ENCODE results near the gene STK17B.
A peak's percentile ranks its signal among the peaks of the same experiment; 100 is the strongest.

The STK17B gene

DNA sequence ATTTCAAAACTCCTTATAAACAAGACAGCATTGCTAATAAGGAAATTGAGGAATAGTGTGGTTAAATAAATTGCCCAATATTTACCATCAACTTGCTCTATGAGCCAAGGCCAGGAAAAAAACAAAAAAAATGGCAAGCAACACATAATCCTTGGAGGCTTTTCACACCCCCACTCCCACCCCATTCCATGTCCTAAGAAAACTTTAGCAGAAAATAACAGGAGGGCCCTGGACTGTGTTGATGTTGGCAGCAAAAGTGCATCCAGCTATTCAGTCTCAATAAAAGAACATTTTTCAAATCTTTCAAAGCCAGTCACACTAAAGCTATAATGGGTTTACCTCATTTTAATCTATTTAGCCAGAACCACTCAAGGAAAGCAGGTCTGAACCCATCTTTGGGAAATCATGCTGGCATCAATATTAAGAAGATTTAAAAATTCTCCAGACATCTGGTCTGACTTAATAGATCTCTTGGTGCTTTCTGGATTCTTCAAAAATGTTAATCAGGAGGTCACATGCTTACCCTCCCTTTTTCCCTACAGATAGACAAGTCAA is 34.6 kb upstream of the STK17B start:
- Histone ChIP-seq H2AFZ (ENCODE audit: low read depth, low read length) (no peak overlapping the region), H3K4me3 (ENCODE audit: low read depth in 1 of 2, low read length in 2 of 2) (no peak overlapping the region), H3K79me2 (ENCODE audit: insufficient read depth, low read length) (peaks cover 2% of the 10 kb centered on the region; the same call in 1 of the 2 replicates), H3K27ac (ENCODE audit: low read length) (no peak overlapping the region), H3K36me3 (ENCODE audit: insufficient read depth, low read length) (no peaks in the 10 kb centered on the region), H3K4me1 (ENCODE audit: insufficient read depth, low read length) (peaks cover 38% of the 10 kb centered on the region), H3K27me3 (ENCODE audit: insufficient read depth, low read length, poor library complexity) (no peaks in the 10 kb centered on the region), H3K9me3 (ENCODE audit: insufficient read depth, low read length, severe bottlenecking) (no peaks in the 10 kb centered on the region), H4K20me1 (ENCODE audit: insufficient read depth, low read length) (no peaks in the 10 kb centered on the region), H3K4me2 (ENCODE audit: insufficient read depth, low read length) (no peak overlapping the region), H3K9ac (ENCODE audit: low read depth, low read length) (no peak overlapping the region)
- DNase-seq (no peak), ATAC-seq (ENCODE audit: insufficient read depth, low read depth) (no peak)
- TF ChIP-seq, protein P1, sequence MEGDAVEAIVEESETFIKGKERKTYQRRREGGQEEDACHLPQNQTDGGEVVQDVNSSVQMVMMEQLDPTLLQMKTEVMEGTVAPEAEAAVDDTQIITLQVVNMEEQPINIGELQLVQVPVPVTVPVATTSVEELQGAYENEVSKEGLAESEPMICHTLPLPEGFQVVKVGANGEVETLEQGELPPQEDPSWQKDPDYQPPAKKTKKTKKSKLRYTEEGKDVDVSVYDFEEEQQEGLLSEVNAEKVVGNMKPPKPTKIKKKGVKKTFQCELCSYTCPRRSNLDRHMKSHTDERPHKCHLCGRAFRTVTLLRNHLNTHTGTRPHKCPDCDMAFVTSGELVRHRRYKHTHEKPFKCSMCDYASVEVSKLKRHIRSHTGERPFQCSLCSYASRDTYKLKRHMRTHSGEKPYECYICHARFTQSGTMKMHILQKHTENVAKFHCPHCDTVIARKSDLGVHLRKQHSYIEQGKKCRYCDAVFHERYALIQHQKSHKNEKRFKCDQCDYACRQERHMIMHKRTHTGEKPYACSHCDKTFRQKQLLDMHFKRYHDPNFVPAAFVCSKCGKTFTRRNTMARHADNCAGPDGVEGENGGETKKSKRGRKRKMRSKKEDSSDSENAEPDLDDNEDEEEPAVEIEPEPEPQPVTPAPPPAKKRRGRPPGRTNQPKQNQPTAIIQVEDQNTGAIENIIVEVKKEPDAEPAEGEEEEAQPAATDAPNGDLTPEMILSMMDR (IDR thresholded peaks at IDR 0.05; ENCODE audit: borderline replicate concordance, extremely low read depth, low read length, poor library complexity, severe bottlenecking) = no peak
- no peak for TF ChIP-seq EZH2 (IDR thresholded peaks at IDR 0.05; ENCODE audit: borderline replicate concordance, low read depth, low read length, severe bottlenecking)

DNA sequence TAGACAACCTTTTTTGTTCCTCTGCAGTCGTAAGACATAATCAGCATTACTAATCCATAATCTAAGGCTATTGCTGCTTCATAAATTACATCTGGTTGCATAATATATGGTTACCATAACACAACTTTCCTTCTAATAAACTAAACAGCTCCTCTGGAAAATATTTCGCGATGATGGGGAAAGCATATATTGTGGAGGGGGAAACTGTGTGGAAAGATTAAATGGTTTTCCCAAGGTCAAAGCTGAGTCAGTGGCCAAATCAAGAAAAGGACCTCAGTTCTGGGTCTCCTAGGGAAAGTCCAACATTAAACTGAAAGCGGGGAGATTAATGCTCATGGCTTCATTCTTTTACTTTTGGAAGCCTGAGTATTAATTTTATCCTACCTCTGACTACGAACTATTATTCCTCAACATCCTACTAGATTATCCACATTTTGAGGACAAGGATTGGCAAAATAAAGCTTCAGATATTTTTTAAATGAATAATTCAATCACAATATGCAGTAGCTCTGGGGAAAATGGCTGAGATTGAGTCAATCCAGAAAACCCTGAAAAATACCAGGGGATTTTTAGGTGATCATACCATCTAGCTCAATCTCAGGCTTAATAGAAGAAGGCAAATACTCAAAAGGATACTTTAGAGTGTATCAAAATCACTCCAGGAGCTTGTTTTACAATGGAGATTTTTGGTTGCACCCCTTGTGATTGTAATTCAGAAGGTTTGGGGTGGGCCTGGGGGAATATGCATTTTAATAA is 33.8 kb upstream of the STK17B start:
- DNase-seq = no peak
- H3K9ac ChIP-seq (ENCODE audit: low read depth, low read length) = no peak overlapping the region
- no peaks in the 10 kb centered on the region for H4K20me1 ChIP-seq (ENCODE audit: insufficient read depth, low read length)
- H3K27ac ChIP-seq (ENCODE audit: low read length) = no peak overlapping the region
- no peak for ATAC-seq (ENCODE audit: insufficient read depth, low read depth)
- H3K4me3 ChIP-seq (ENCODE audit: low read depth in 1 of 2, low read length in 2 of 2) = no peak overlapping the region
- TF ChIP-seq, protein P1 (IDR thresholded peaks at IDR 0.05; ENCODE audit: borderline replicate concordance, extremely low read depth, low read length, poor library complexity, severe bottlenecking) = no peak
- TF ChIP-seq EZH2 (IDR thresholded peaks at IDR 0.05; ENCODE audit: borderline replicate concordance, low read depth, low read length, severe bottlenecking) = no peak
- no peak overlapping the region for H3K4me2 ChIP-seq (ENCODE audit: insufficient read depth, low read length)
- H3K36me3 ChIP-seq (ENCODE audit: insufficient read depth, low read length) = no peaks in the 10 kb centered on the region
- H2AFZ ChIP-seq (ENCODE audit: low read depth, low read length) = no peak overlapping the region
- peaks cover 37% of the 10 kb centered on the region for H3K4me1 ChIP-seq (ENCODE audit: insufficient read depth, low read length)
- no peaks in the 10 kb centered on the region for H3K27me3 ChIP-seq (ENCODE audit: insufficient read depth, low read length, poor library complexity)
- no peaks in the 10 kb centered on the region for H3K9me3 ChIP-seq (ENCODE audit: insufficient read depth, low read length, severe bottlenecking)
- H3K79me2 ChIP-seq (ENCODE audit: insufficient read depth, low read length) = peaks cover under 1% of the 10 kb centered on the region; the same call in 1 of the 2 replicates

DNA sequence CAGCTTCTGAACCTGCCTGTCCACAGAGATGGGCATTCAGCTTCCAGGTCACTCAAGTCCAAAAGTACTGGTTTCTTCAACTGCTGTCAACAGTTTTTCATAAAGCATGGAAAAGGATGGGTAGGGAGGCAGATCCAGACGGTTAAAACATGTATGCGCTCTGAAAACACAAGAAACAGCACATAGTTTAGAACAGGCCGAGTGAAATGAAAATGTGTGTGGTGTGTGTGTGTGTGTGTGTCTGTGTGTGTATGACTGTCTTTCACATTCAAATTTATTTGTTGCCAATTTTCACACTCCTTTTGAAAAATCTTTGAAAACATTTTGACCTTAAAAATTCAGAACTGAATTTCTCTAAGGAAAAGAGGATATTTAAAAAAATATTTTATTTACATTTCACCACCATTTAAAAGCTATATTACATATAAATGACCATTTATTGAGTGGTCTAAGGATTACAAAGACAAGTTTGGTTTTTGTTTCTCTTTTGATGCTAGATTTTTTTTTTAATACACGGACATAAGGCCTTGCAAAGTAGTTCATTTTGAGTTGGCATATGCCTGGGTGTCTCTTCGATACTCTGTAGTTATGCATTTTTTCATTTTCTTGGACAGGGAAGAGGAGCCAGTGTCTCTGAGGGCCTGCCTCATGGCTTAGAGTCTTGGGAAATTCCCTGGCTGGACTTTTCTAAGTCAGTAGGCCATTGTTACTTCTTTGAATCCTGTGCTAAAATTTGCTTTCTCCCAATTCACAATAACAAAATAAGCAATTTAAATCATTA is 30.0 kb upstream of the STK17B start:
- DNase-seq = no peak
- no peaks in the 10 kb centered on the region for H3K9me3 ChIP-seq (ENCODE audit: insufficient read depth, low read length, severe bottlenecking)
- no peak overlapping the region for H3K9ac ChIP-seq (ENCODE audit: low read depth, low read length)
- TF ChIP-seq, protein P1 (IDR thresholded peaks at IDR 0.05; ENCODE audit: borderline replicate concordance, extremely low read depth, low read length, poor library complexity, severe bottlenecking) = no peak
- no peak for TF ChIP-seq EZH2 (IDR thresholded peaks at IDR 0.05; ENCODE audit: borderline replicate concordance, low read depth, low read length, severe bottlenecking)
- peak overlapping the region; percentile 20; the same call in 1 of the 2 replicates for H2AFZ ChIP-seq (ENCODE audit: low read depth, low read length)
- H3K79me2 ChIP-seq (ENCODE audit: insufficient read depth, low read length) = no peaks in the 10 kb centered on the region
- no peaks in the 10 kb centered on the region for H4K20me1 ChIP-seq (ENCODE audit: insufficient read depth, low read length)
- H3K4me3 ChIP-seq (ENCODE audit: low read depth in 1 of 2, low read length in 2 of 2) = no peak overlapping the region
- H3K4me1 ChIP-seq (ENCODE audit: insufficient read depth, low read length) = peaks cover 19% of the 10 kb centered on the region
- H3K4me2 ChIP-seq (ENCODE audit: insufficient read depth, low read length) = no peak overlapping the region
- no peaks in the 10 kb centered on the region for H3K27me3 ChIP-seq (ENCODE audit: insufficient read depth, low read length, poor library complexity)
- H3K27ac ChIP-seq (ENCODE audit: low read length) = 0 out of 2 replicates have a peak overlapping the region, but pooled peaks have one; percentile 32
- no peaks in the 10 kb centered on the region for H3K36me3 ChIP-seq (ENCODE audit: insufficient read depth, low read length)
- 0 out of 3 replicates have a peak, but pooled peaks have one; percentile 37 for ATAC-seq (ENCODE audit: insufficient read depth, low read depth)
